Thyroid gland (tissue), 4 donors: ENCODE results near the gene WDR93. TPM values are rescaled to one million over a fixed set of nuclear protein-coding genes. Genes with fewer than 3 reads are reported as not detected.

ENCODE experiments used
- DNase-seq, 2 donors: peaks; one replicate each; pipeline ENCODE4 v3.0.0-alpha.2; 2019
- H3K27ac ChIP-seq, 3 donors: fragments of 200-600 bp; sonication (generic); 1 replicate in 2 of 3; 2 replicates in 1 of 3; pipeline ENCODE4 v1.5.1; 2016 to 2019; ENCODE audit warnings: mild to moderate bottlenecking in 1 of 3, moderate library complexity in 1 of 3
- H3K27me3 ChIP-seq: fragments of 200-600 bp; sonication (generic); one replicate; pipeline ENCODE4 v1.5.1; 2019
- H3K36me3 ChIP-seq, 2 donors: fragments of 200-600 bp; sonication (generic); one replicate each; pipeline ENCODE4 v1.5.1; 2016 to 2019
- H3K4me1 ChIP-seq, 2 donors: fragments of 200-600 bp; sonication (generic); one replicate each; pipeline ENCODE4 v1.5.1; 2017 to 2019
- H3K4me3 ChIP-seq, 3 donors: fragments of 200-600 bp; sonication (generic); replicated peaks in 1 of 3; 1 replicate in 2 of 3; 2 replicates in 1 of 3; pipeline ENCODE4 v1.5.1; 2016; ENCODE audit warnings: mild to moderate bottlenecking in 1 of 3
- H3K9me3 ChIP-seq: fragments of 200-600 bp; sonication (generic); one replicate; pipeline ENCODE4 v1.5.1; 2017
- CTCF ChIP-seq, 6 experiments: fragments of 200-600 bp in 3 of 6; fragments of 450-650 bp in 3 of 6; sonication (generic) in 3 of 6; IDR thresholded peaks; one replicate each; pipeline ENCODE4 v1.5.1; 2016 to 2019; ENCODE audit warnings: antibody characterized with exemption in 6 of 6, mild to moderate bottlenecking in 2 of 6, inconsistent platforms in 1 of 6, moderate library complexity in 1 of 6
- POLR2A ChIP-seq, 2 donors: fragments of 450-650 bp; IDR thresholded peaks; one replicate each; pipeline ENCODE4 v1.6.1; 2017; ENCODE audit warnings: antibody characterized with exemption in 2 of 2, mild to moderate bottlenecking in 2 of 2, moderate library complexity in 1 of 2
- WGBS, 2 donors: methylation state at CpG; one replicate each; pipeline ENCODE4 v1.1.5; 2017; 5-methylcytosine and 5-hydroxymethylcytosine counted together
- intact Hi-C: fragments of 100-400 bp; cut with DNase I; formaldehyde crosslinking; loops from one replicate; pipeline ENCODE4 v1.15.1; 2023
- total RNA-seq, 4 donors: library from RNA; depleted of rRNA; stranded (reverse); fragments of >200 nt; gene quantifications; one replicate each; pipeline ENCODE4 v1.2.3, GENCODE V29; 2016

The WDR93 gene
- total RNA-seq, 4 donors from 2014 or later: 1.1 to 2.3 (median 2.3) TPM

DNA sequence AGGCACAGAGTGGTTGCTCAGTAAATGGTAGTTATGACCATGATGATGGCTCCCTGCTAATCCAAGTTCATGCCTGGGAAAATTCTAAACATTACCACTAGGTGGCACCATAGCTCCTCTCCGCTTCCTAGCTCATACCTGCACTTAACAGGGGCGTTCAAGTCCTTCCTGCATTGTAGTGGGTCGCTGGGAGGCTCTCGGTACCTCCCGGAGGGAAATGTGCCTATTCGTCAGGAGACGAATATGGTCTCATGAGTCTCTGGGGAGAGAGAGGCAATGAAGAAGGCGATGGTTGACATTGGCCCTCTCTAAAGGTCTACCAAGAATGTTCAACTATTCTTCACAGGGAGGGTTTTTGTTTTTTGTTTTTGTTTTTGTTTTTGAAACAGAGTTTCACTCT lies 49.5 kb downstream of the WDR93 start:
- intact Hi-C loops: loop anchor here (10.0 kb wide), 1 partner anchor 95 kb away; no protein-coding TSS in a partner anchor
- DNase-seq: peak; percentile 52 to 54

DNA sequence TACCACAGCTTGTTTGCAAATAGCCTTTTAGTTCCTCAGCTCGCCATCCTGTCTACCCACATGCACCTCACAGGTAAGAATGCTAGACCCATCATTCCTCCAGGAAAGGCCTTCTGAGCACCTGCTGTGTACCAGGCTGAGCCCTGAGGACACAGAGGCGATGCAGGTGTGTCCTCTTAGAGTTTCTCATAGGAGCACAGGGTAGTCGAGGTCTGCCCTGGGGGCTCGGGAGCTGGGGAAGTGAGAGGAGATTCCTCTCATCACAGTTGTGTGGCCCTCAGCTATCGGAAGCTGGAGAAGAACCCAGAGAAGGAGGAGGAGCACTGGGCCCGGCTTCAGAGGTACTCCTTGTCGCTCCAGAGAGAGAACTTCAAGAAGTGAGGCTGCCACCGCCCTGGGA lies 52.4 kb downstream of the WDR93 start:
- Histone ChIP-seq H3K36me3 (no peaks in the 10 kb centered on the region), H3K4me3 (no peak overlapping the region), H3K27me3 (no peaks in the 10 kb centered on the region), H3K4me1 (no peaks in the 10 kb centered on the region), H3K9me3 (no peaks in the 10 kb centered on the region), H3K27ac (no peak overlapping the region)
- intact Hi-C loops: loop anchor here (10.0 kb wide), 1 partner anchor 98 kb away; no protein-coding TSS in a partner anchor
- WGBS, 2 donors: 85 to 94% methylated on average over 8 of the region's 8 CpGs
- no peak for DNase-seq
- TF ChIP-seq POLR2A (IDR thresholded peaks at IDR 0.05) (no peak), CTCF (IDR thresholded peaks at IDR 0.05) (no peak)

More for the DNA sequence above, 49.5 kb downstream of the WDR93 start:
- 1 to 2% methylated on average over 8 of the region's 8 CpGs for WGBS, 2 donors
- no peaks in the 10 kb centered on the region for H3K27me3 ChIP-seq
- no peaks in the 10 kb centered on the region for H3K9me3 ChIP-seq
- no peak overlapping the region for H3K4me3 ChIP-seq
- H3K27ac ChIP-seq: no peak overlapping the region
- peak; percentile 90 to 98 (median 94) for TF ChIP-seq CTCF (IDR thresholded peaks at IDR 0.05)
- TF ChIP-seq POLR2A (IDR thresholded peaks at IDR 0.05): no peak
- H3K36me3 ChIP-seq: no peaks in the 10 kb centered on the region
- no peaks in the 10 kb centered on the region for H3K4me1 ChIP-seq

DNA sequence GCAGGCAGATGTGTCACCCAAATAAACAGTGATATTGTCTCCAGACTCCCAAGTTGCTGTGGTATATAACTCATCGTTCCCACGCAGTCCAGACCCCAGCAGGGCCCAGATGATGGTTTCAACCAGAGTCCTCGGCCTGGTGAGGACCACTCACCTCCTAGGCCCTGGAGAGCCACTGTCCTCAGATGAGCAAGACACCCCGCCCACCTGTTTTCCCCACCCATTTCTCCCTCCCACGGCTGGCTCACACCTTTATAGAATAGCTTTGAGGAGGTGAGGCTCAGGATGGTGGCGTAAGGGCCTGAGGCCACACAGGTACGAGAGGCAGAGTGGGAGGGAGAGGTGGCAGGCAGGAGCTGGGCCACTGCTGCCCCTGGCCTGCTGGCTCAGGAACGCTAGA lies 53.0 kb downstream of the WDR93 start:
- intact Hi-C loops: loop anchor here (10.0 kb wide), 1 partner anchor 99 kb away; no protein-coding TSS in a partner anchor
- 80 to 84% methylated on average over 4 to 7 of the region's 8 CpGs for WGBS, 2 donors
- H3K27me3 ChIP-seq: no peaks in the 10 kb centered on the region

GRCh38 chr15:89745131-89745530 lies 54.5 kb downstream of the WDR93 start:
- no peak for DNase-seq
- no peaks in the 10 kb centered on the region for H3K27me3 ChIP-seq
- intact Hi-C loops: loop anchor here (10.0 kb wide), 1 partner anchor 100 kb away; no protein-coding TSS in a partner anchor
- no peaks in the 10 kb centered on the region for H3K36me3 ChIP-seq
- no peaks in the 10 kb centered on the region for H3K9me3 ChIP-seq
- WGBS, 2 donors: 82 to 88% methylated on average over 6 to 12 of the region's 13 CpGs
- no peak overlapping the region for H3K27ac ChIP-seq
- H3K4me1 ChIP-seq: peaks cover 0 to 6% of the 10 kb centered on the region in 2 donors
- H3K4me3 ChIP-seq: no peak overlapping the region
- TF ChIP-seq CTCF (IDR thresholded peaks at IDR 0.05) (no peak), POLR2A (IDR thresholded peaks at IDR 0.05) (no peak)

More for the DNA sequence above, 53.0 kb downstream of the WDR93 start:
- TF ChIP-seq POLR2A (IDR thresholded peaks at IDR 0.05) (no peak), CTCF (IDR thresholded peaks at IDR 0.05) (no peak)
- Histone ChIP-seq H3K9me3 (no peaks in the 10 kb centered on the region), H3K27ac (no peak overlapping the region), H3K36me3 (no peaks in the 10 kb centered on the region), H3K4me1 (no peaks in the 10 kb centered on the region), H3K4me3 (no peak overlapping the region)
- DNase-seq: no peak

- Histone ChIP-seq H3K4me1 (peaks cover 0 to 11% of the 10 kb centered on the region in 2 donors), H3K4me3 (no peak overlapping the region), H3K27ac (no peak overlapping the region), H3K27me3 (no peaks in the 10 kb centered on the region), H3K36me3 (no peaks in the 10 kb centered on the region), H3K9me3 (no peaks in the 10 kb centered on the region)
- intact Hi-C loops: loop anchor here (10.0 kb wide), 1 partner anchor 101 kb away; no protein-coding TSS in a partner anchor
- DNase-seq: no peak
- 0 to 94% methylated on average over 1 of the region's 1 CpG for WGBS, 2 donors
- TF ChIP-seq CTCF (IDR thresholded peaks at IDR 0.05) (no peak), POLR2A (IDR thresholded peaks at IDR 0.05) (no peak)
Measured at GRCh38 chr15:89745768-89746167, 55.2 kb downstream of the WDR93 start.
